ENCODE data around the gene AARS2.

DNA sequence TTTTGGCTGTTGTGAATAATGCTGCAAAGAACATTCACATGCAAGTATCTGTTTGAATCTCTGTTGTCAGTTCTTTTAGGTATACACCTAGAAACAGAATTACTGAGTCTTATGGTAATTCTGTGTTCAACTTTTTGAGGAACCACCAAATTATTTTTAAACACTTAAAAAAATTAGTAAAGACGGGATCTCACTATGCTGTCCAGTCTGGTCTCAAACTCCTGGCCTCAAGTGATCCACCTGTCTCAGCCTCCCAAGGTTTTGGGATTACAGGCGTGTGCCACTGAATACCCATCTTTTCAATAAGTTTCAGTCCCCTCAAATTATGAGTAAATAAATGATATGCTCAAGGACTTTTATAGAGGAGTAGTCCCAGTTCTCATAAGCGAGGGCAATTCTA, 46.8 kb upstream of the AARS2 start:
- TF ChIP-seq, protein P1, sequence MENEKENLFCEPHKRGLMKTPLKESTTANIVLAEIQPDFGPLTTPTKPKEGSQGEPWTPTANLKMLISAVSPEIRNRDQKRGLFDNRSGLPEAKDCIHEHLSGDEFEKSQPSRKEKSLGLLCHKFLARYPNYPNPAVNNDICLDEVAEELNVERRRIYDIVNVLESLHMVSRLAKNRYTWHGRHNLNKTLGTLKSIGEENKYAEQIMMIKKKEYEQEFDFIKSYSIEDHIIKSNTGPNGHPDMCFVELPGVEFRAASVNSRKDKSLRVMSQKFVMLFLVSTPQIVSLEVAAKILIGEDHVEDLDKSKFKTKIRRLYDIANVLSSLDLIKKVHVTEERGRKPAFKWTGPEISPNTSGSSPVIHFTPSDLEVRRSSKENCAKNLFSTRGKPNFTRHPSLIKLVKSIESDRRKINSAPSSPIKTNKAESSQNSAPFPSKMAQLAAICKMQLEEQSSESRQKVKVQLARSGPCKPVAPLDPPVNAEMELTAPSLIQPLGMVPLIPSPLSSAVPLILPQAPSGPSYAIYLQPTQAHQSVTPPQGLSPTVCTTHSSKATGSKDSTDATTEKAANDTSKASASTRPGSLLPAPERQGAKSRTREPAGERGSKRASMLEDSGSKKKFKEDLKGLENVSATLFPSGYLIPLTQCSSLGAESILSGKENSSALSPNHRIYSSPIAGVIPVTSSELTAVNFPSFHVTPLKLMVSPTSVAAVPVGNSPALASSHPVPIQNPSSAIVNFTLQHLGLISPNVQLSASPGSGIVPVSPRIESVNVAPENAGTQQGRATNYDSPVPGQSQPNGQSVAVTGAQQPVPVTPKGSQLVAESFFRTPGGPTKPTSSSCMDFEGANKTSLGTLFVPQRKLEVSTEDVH (IDR thresholded peaks at IDR 0.05; ENCODE audit: low read depth, partially characterized antibody) = no peak
- TF ChIP-seq TAF1 (IDR thresholded peaks at IDR 0.05; ENCODE audit: borderline replicate concordance, low read depth, low read length) (no peak), CHD4 (IDR thresholded peaks at IDR 0.05) (no peak), GATAD2B (conservative IDR thresholded peaks at IDR 0.05; ENCODE audit: low read depth) (no peak), POLR2AphosphoS5 (IDR thresholded peaks at IDR 0.05; ENCODE audit: low read length) (no peak), NRF1 (conservative IDR thresholded peaks at IDR 0.05; ENCODE audit: low read depth, low read length) (no peak), SMC3 (IDR thresholded peaks at IDR 0.05; ENCODE audit: borderline replicate concordance, low read length) (no peak), POLR2A (IDR thresholded peaks at IDR 0.05; ENCODE audit: low read depth, low read length) (no peak)
- TF ChIP-seq, protein P2, sequence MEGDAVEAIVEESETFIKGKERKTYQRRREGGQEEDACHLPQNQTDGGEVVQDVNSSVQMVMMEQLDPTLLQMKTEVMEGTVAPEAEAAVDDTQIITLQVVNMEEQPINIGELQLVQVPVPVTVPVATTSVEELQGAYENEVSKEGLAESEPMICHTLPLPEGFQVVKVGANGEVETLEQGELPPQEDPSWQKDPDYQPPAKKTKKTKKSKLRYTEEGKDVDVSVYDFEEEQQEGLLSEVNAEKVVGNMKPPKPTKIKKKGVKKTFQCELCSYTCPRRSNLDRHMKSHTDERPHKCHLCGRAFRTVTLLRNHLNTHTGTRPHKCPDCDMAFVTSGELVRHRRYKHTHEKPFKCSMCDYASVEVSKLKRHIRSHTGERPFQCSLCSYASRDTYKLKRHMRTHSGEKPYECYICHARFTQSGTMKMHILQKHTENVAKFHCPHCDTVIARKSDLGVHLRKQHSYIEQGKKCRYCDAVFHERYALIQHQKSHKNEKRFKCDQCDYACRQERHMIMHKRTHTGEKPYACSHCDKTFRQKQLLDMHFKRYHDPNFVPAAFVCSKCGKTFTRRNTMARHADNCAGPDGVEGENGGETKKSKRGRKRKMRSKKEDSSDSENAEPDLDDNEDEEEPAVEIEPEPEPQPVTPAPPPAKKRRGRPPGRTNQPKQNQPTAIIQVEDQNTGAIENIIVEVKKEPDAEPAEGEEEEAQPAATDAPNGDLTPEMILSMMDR (IDR thresholded peaks at IDR 0.05 in 2 of 3, conservative IDR thresholded peaks at IDR 0.05 in 1 of 3; ENCODE audit: control insufficient read depth in 2 of 3, extremely low read depth in 1 of 3, insufficient read depth in 1 of 3, low read depth in 3 of 3, low read length in 3 of 3) = no peak
- TF ChIP-seq, protein P3, sequence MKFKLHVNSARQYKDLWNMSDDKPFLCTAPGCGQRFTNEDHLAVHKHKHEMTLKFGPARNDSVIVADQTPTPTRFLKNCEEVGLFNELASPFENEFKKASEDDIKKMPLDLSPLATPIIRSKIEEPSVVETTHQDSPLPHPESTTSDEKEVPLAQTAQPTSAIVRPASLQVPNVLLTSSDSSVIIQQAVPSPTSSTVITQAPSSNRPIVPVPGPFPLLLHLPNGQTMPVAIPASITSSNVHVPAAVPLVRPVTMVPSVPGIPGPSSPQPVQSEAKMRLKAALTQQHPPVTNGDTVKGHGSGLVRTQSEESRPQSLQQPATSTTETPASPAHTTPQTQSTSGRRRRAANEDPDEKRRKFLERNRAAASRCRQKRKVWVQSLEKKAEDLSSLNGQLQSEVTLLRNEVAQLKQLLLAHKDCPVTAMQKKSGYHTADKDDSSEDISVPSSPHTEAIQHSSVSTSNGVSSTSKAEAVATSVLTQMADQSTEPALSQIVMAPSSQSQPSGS (IDR thresholded peaks at IDR 0.05; ENCODE audit: low read length) = no peak
- TF ChIP-seq, protein P4, sequence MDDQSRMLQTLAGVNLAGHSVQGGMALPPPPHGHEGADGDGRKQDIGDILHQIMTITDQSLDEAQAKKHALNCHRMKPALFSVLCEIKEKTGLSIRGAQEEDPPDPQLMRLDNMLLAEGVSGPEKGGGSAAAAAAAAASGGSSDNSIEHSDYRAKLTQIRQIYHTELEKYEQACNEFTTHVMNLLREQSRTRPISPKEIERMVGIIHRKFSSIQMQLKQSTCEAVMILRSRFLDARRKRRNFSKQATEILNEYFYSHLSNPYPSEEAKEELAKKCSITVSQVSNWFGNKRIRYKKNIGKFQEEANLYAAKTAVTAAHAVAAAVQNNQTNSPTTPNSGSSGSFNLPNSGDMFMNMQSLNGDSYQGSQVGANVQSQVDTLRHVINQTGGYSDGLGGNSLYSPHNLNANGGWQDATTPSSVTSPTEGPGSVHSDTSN (IDR thresholded peaks at IDR 0.05; ENCODE audit: insufficient replicate concordance, low read depth, low read length) = no peak
- TF ChIP-seq, protein P5, sequence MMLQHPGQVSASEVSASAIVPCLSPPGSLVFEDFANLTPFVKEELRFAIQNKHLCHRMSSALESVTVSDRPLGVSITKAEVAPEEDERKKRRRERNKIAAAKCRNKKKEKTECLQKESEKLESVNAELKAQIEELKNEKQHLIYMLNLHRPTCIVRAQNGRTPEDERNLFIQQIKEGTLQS (IDR thresholded peaks at IDR 0.05; ENCODE audit: borderline replicate concordance, extremely low read depth, low read depth, low read length) = no peak
- TF ChIP-seq, protein P6, sequence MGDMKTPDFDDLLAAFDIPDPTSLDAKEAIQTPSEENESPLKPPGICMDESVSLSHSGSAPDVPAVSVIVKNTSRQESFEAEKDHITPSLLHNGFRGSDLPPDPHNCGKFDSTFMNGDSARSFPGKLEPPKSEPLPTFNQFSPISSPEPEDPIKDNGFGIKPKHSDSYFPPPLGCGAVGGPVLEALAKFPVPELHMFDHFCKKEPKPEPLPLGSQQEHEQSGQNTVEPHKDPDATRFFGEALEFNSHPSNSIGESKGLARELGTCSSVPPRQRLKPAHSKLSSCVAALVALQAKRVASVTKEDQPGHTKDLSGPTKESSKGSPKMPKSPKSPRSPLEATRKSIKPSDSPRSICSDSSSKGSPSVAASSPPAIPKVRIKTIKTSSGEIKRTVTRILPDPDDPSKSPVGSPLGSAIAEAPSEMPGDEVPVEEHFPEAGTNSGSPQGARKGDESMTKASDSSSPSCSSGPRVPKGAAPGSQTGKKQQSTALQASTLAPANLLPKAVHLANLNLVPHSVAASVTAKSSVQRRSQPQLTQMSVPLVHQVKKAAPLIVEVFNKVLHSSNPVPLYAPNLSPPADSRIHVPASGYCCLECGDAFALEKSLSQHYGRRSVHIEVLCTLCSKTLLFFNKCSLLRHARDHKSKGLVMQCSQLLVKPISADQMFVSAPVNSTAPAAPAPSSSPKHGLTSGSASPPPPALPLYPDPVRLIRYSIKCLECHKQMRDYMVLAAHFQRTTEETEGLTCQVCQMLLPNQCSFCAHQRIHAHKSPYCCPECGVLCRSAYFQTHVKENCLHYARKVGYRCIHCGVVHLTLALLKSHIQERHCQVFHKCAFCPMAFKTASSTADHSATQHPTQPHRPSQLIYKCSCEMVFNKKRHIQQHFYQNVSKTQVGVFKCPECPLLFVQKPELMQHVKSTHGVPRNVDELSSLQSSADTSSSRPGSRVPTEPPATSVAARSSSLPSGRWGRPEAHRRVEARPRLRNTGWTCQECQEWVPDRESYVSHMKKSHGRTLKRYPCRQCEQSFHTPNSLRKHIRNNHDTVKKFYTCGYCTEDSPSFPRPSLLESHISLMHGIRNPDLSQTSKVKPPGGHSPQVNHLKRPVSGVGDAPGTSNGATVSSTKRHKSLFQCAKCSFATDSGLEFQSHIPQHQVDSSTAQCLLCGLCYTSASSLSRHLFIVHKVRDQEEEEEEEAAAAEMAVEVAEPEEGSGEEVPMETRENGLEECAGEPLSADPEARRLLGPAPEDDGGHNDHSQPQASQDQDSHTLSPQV (IDR thresholded peaks at IDR 0.05) = no peak
